H9 (cell line): ENCODE data around the gene EPB41L5. TPM values are rescaled to one million over a fixed set of nuclear protein-coding genes. Genes with fewer than 3 reads are reported as not detected.

ENCODE experiments used
- DNase-seq: peaks from one replicate; pipeline ENCODE4 v3.0.0-alpha.2; 2017
- H2AFZ ChIP-seq: one replicate; pipeline ENCODE4 v1.6.1; 2013; ENCODE audit warnings: mild to moderate bottlenecking, low read length, control low read depth, moderate library complexity
- H2AK5ac ChIP-seq: 2 replicates; pipeline ENCODE4 v1.6.1; 2013; ENCODE audit warnings: low read length, control low read depth, mixed read lengths; ENCODE audit not compliant: insufficient read length
- H2BK120ac ChIP-seq: one replicate; pipeline ENCODE4 v1.6.1; 2013; ENCODE audit warnings: low read depth, mild to moderate bottlenecking, low read length, control low read depth, inconsistent platforms; ENCODE audit not compliant: poor library complexity, severe bottlenecking
- H2BK12ac ChIP-seq: 2 replicates; pipeline ENCODE4 v1.6.1; 2013; ENCODE audit warnings: low read length, control low read depth, mixed read lengths, low read depth; ENCODE audit not compliant: insufficient read length
- H2BK15ac ChIP-seq: 2 replicates; pipeline ENCODE4 v1.6.1; 2013; ENCODE audit warnings: low read depth, low read length, control low read depth
- H2BK20ac ChIP-seq: one replicate; pipeline ENCODE4 v1.6.1; 2013; ENCODE audit warnings: low read depth, mild to moderate bottlenecking, low read length, control low read depth, inconsistent platforms; ENCODE audit not compliant: poor library complexity, severe bottlenecking
- H2BK5ac ChIP-seq: 2 replicates; pipeline ENCODE4 v1.6.1; 2013; ENCODE audit warnings: low read length, control low read depth, mixed read lengths; ENCODE audit not compliant: insufficient read length
- H3K14ac ChIP-seq: 2 replicates; pipeline ENCODE4 v1.6.1; 2013; ENCODE audit warnings: low read length, control low read depth; ENCODE audit not compliant: insufficient read depth
- H3K18ac ChIP-seq: 2 replicates; pipeline ENCODE4 v1.6.1; 2013; ENCODE audit warnings: low read depth, mild to moderate bottlenecking, mixed read lengths, low read length, control low read depth; ENCODE audit not compliant: insufficient read length
- H3K23ac ChIP-seq: 2 replicates; pipeline ENCODE4 v1.6.1; 2013; ENCODE audit warnings: low read length, control low read depth, mixed read lengths, low read depth; ENCODE audit not compliant: insufficient read length
- H3K23me2 ChIP-seq: 2 replicates; pipeline ENCODE4 v1.6.1; 2013; ENCODE audit warnings: low read depth, mild to moderate bottlenecking, mixed read lengths, low read length, control low read depth; ENCODE audit not compliant: insufficient read length, poor library complexity, severe bottlenecking
- H3K27ac ChIP-seq: 2 replicates; pipeline ENCODE4 v1.5.1; 2013; ENCODE audit warnings: low read length, control low read depth, mixed read lengths, low read depth; ENCODE audit not compliant: insufficient read length
- H3K27me3 ChIP-seq: 2 replicates; pipeline ENCODE4 v1.6.1; 2013; ENCODE audit warnings: low read length, control low read depth, inconsistent platforms; ENCODE audit not compliant: insufficient read depth
- H3K4ac ChIP-seq: 2 replicates; pipeline ENCODE4 v1.6.1; 2013; ENCODE audit warnings: low read depth, mild to moderate bottlenecking, control low read depth, inconsistent platforms, low read length, moderate library complexity
- H3K4me1 ChIP-seq: 2 replicates; pipeline ENCODE4 v1.6.1; 2013; ENCODE audit warnings: low read length, control low read depth, inconsistent platforms; ENCODE audit not compliant: insufficient read depth
- H3K4me2 ChIP-seq: 2 replicates; pipeline ENCODE4 v1.6.1; 2013; ENCODE audit warnings: low read length, control low read depth, mixed read lengths; ENCODE audit not compliant: insufficient read length, insufficient read depth
- H3K56ac ChIP-seq: 2 replicates; pipeline ENCODE4 v1.6.1; 2013; ENCODE audit warnings: low read depth, mild to moderate bottlenecking, mixed read lengths, low read length, control low read depth; ENCODE audit not compliant: insufficient read length
- H3K79me1 ChIP-seq: 2 replicates; pipeline ENCODE4 v1.6.1; 2013; ENCODE audit warnings: low read depth, mild to moderate bottlenecking, moderate library complexity, low read length, control low read depth, inconsistent platforms; ENCODE audit not compliant: insufficient read depth, poor library complexity, severe bottlenecking
- H3K79me2 ChIP-seq: 2 replicates; pipeline ENCODE4 v1.6.1; 2013; ENCODE audit warnings: low read length, control low read depth, inconsistent platforms; ENCODE audit not compliant: insufficient read depth
- H3K9ac ChIP-seq: 2 replicates; pipeline ENCODE4 v1.6.1; 2013; ENCODE audit warnings: low read length, control low read depth, mixed read lengths; ENCODE audit not compliant: insufficient read length; ENCODE audit errors: extremely low read depth
- H3K9me3 ChIP-seq: one replicate; pipeline ENCODE4 v1.6.1; 2013; ENCODE audit warnings: low read depth, low read length, inconsistent platforms; ENCODE audit not compliant: control insufficient read depth
- H3T11ph ChIP-seq: one replicate; pipeline ENCODE4 v1.6.1; 2013; ENCODE audit warnings: mild to moderate bottlenecking, low read length, control low read depth, inconsistent platforms
- H4K20me1 ChIP-seq: one replicate; pipeline ENCODE4 v1.6.1; 2013; ENCODE audit not compliant: control insufficient read depth, insufficient read length, insufficient read depth
- H4K5ac ChIP-seq: 2 replicates; pipeline ENCODE4 v1.6.1; 2013; ENCODE audit warnings: low read depth, mild to moderate bottlenecking, mixed read lengths, low read length, control low read depth; ENCODE audit not compliant: insufficient read length
- H4K8ac ChIP-seq: replicated peaks from 2 replicates; pipeline ENCODE4 v1.6.1; 2013; ENCODE audit warnings: low read length, control low read depth, mixed read lengths, low read depth; ENCODE audit not compliant: insufficient read length
- H4K91ac ChIP-seq: 2 replicates; pipeline ENCODE4 v1.6.1; 2013; ENCODE audit warnings: low read depth, mild to moderate bottlenecking, moderate library complexity, mixed read lengths, low read length, control low read depth; ENCODE audit not compliant: insufficient read length
- H3K27ac Mint-ChIP-seq, 3 experiments: 2 replicates in 2 of 3; 3 replicates in 1 of 3; pipeline ENCODE4 v1.8.0; 2020 to 2021; ENCODE audit warnings: mixed read lengths in 3 of 3, mild to moderate bottlenecking in 1 of 3, moderate library complexity in 1 of 3
- H3K27me3 Mint-ChIP-seq: 2 replicates; pipeline ENCODE4 v1.8.0; 2021; ENCODE audit warnings: low read depth, mild to moderate bottlenecking, moderate library complexity, mixed read lengths
- H3K36me3 Mint-ChIP-seq, 3 experiments: 2 replicates in 2 of 3; 3 replicates in 1 of 3; pipeline ENCODE4 v1.8.0; 2020 to 2021; ENCODE audit warnings: low read depth in 3 of 3, mixed read lengths in 3 of 3; ENCODE audit not compliant: insufficient read depth in 1 of 3
- H3K4me1 Mint-ChIP-seq, 2 experiments: 2 replicates each; pipeline ENCODE4 v1.8.0; 2020; ENCODE audit warnings: mixed read lengths in 2 of 2
- H3K4me3 Mint-ChIP-seq, 2 experiments: 2 replicates in 1 of 2; 3 replicates in 1 of 2; pipeline ENCODE4 v1.8.0; 2020 to 2021; ENCODE audit warnings: mild to moderate bottlenecking in 2 of 2, mixed read lengths in 2 of 2, moderate library complexity in 1 of 2
- H3K9me3 Mint-ChIP-seq, 2 experiments: 2 replicates in 1 of 2; 3 replicates in 1 of 2; pipeline ENCODE4 v1.8.0; 2020; ENCODE audit warnings: mild to moderate bottlenecking in 2 of 2, mixed read lengths in 2 of 2, moderate library complexity in 1 of 2
- WGBS: extraction: QIAGEN DNeasy Blood & Tissue Kit; methylation state at CpG from one replicate; pipeline ENCODE4 v1.1.7; 2013; ENCODE audit warnings: missing lambda C conversion rate, low lambda C conversion rate, mixed read lengths; ENCODE audit not compliant: insufficient read length; ENCODE audit errors: extremely low coverage; 5-methylcytosine and 5-hydroxymethylcytosine counted together
- total RNA-seq: library from RNA; stranded (reverse); gene quantifications from 2 replicates; pipeline ENCODE4 v1.2.1, GENCODE V29; 2021
- TF ChIP-seq, protein P1 (sequence below): fragments of 200-600 bp; sonication (generic); conservative IDR thresholded peaks from 3 replicates; pipeline ENCODE4 v1.8.0; 2021; ENCODE audit warnings: antibody characterized with exemption, mild to moderate bottlenecking

Gene EPB41L5
- total RNA-seq, 1 experiment from 2014 or later, result 40.4 TPM

DNA sequence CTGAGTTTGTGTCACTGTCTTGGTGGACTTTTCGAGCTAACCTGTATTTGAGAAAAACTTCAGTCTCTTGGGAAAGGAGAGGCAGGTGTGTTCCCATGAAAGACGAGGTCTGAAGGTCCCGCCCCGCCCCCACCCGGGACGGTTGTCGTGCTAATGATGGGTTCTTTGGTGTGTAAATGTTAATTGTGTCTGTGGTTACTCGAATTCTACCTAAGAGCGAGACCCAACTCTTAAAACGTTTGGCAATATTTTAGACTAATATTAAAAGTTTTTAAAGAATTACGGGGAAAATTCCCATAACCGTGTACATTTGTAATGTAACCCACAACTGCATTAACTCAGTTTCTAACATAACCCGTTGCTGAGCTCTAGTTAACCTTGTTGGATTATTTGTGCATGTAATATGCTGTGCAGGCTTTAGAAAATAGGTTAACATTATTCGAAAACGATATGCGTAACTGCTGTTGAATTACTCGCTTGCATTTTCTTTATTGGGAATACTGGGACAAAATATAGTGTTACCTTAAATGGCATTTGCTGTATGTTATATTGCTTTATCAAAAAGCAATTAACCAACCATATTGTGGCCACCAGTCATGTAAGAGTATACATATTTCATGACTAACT is 833 bp downstream of the EPB41L5 start:
- peak overlapping the region; percentile 91 for H4K5ac ChIP-seq
- H3K27ac Mint-ChIP-seq, result peak overlapping the region; percentile 89 to 98 (median 97)
- peak overlapping the region; percentile 52 for H2BK12ac ChIP-seq
- no CpG with 5 or more reads among the region's 17 CpGs for WGBS
- no peak overlapping the region for H2BK120ac ChIP-seq
- H4K91ac ChIP-seq, result peak overlapping the region; percentile 99
- H2BK5ac ChIP-seq, result no peak overlapping the region
- H3K27ac ChIP-seq, result peak overlapping the region; percentile 84
- H3K23ac ChIP-seq, result no peak overlapping the region
- H3K4me2 ChIP-seq, result peak overlapping the region; percentile 87
- peak overlapping the region; percentile 71 for H2AFZ ChIP-seq
- no peaks in the 10 kb centered on the region for H3K9me3 Mint-ChIP-seq
- no peak overlapping the region for H2AK5ac ChIP-seq
- H2BK15ac ChIP-seq, result no peak overlapping the region
- H3K36me3 Mint-ChIP-seq, result peaks cover 5 to 14% (median 11%) of the 10 kb centered on the region in 3 experiments; a peak in 5 of 7 replicates
- peak overlapping the region; percentile 95 for H3K14ac ChIP-seq
- H3K56ac ChIP-seq, result no peak overlapping the region
- peak; percentile 71 for DNase-seq
- H3K4ac ChIP-seq, result no peak overlapping the region; the same call in none of the 2 replicates
- TF ChIP-seq, protein P1, sequence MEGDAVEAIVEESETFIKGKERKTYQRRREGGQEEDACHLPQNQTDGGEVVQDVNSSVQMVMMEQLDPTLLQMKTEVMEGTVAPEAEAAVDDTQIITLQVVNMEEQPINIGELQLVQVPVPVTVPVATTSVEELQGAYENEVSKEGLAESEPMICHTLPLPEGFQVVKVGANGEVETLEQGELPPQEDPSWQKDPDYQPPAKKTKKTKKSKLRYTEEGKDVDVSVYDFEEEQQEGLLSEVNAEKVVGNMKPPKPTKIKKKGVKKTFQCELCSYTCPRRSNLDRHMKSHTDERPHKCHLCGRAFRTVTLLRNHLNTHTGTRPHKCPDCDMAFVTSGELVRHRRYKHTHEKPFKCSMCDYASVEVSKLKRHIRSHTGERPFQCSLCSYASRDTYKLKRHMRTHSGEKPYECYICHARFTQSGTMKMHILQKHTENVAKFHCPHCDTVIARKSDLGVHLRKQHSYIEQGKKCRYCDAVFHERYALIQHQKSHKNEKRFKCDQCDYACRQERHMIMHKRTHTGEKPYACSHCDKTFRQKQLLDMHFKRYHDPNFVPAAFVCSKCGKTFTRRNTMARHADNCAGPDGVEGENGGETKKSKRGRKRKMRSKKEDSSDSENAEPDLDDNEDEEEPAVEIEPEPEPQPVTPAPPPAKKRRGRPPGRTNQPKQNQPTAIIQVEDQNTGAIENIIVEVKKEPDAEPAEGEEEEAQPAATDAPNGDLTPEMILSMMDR, result no peak
- peaks cover 18% of the 10 kb centered on the region for H3K27me3 Mint-ChIP-seq
- H4K20me1 ChIP-seq, result no peaks in the 10 kb centered on the region
- H3T11ph ChIP-seq, result no peak overlapping the region
- H3K9me3 ChIP-seq, result no peaks in the 10 kb centered on the region
- no peak overlapping the region for H2BK20ac ChIP-seq
- H3K4me1 Mint-ChIP-seq, result peaks cover 33 to 34% of the 10 kb centered on the region in 2 experiments
- peaks cover 2% of the 10 kb centered on the region for H3K79me1 ChIP-seq
- peaks cover 4% of the 10 kb centered on the region; the same call in 1 of the 2 replicates for H3K79me2 ChIP-seq
- H3K18ac ChIP-seq, result peak overlapping the region; percentile 99
- H3K23me2 ChIP-seq, result peaks cover 10% of the 10 kb centered on the region
- H3K4me1 ChIP-seq, result no peaks in the 10 kb centered on the region; the same call in 1 of the 2 replicates
- H3K4me3 Mint-ChIP-seq, result peak overlapping the region; percentile 90 to 93
- H3K9ac ChIP-seq, result peak overlapping the region; percentile 91
- no peaks in the 10 kb centered on the region for H3K27me3 ChIP-seq
- H4K8ac ChIP-seq, result peak overlapping the region; percentile 59
